Upper lobe of right lung (tissue), 1 donor: ENCODE data around the gene ALK. TPM values are rescaled to one million over a fixed set of nuclear protein-coding genes. Genes with fewer than 3 reads are reported as not detected.

Experiments used
- ATAC-seq: fragments of 200-7000 bp; cut with Tn5 transposase; one replicate; pipeline ENCODE4 v1.9.1; 2020; ENCODE audit warnings: mild to moderate bottlenecking, moderate library complexity
- DNase-seq: peaks from one replicate; pipeline ENCODE4 v3.0.0-alpha.2; 2020
- H3K27ac ChIP-seq: fragments of 200-600 bp; one replicate; pipeline ENCODE4 v1.8.0; 2022
- H3K27me3 ChIP-seq: fragments of 200-600 bp; one replicate; pipeline ENCODE4 v1.8.0; 2022; ENCODE audit warnings: mild to moderate bottlenecking
- H3K36me3 ChIP-seq: fragments of 200-600 bp; one replicate; pipeline ENCODE4 v1.8.0; 2022
- H3K4me1 ChIP-seq: fragments of 200-600 bp; one replicate; pipeline ENCODE4 v1.8.0; 2022
- H3K4me3 ChIP-seq: fragments of 200-600 bp; one replicate; pipeline ENCODE4 v1.8.0; 2022; ENCODE audit warnings: mild to moderate bottlenecking
- H3K9me3 ChIP-seq: fragments of 200-600 bp; one replicate; pipeline ENCODE4 v1.8.0; 2022
- CTCF ChIP-seq: fragments of 200-600 bp; IDR thresholded peaks from one replicate; pipeline ENCODE4 v1.8.0; 2022; ENCODE audit warnings: antibody characterized with exemption
- intact Hi-C: fragments of 100-400 bp; cut with DNase I; formaldehyde crosslinking; loops from one replicate; pipeline ENCODE4 v1.11.0; 2022
- total RNA-seq: library from RNA; stranded (reverse); fragmentation: NEBNext Ultra II Directional; extraction: Animal tissue kit (Norgen Biotek cat#: 25700); gene quantifications from one replicate; pipeline ENCODE4 v1.2.1, GENCODE V29; 2021
- donor health status: DM: no; HTN: yes; CAD: no; lungs with severe emphysema.

ALK gene
- total RNA-seq, 1 donor from 2014 or later: not detected

DNA sequence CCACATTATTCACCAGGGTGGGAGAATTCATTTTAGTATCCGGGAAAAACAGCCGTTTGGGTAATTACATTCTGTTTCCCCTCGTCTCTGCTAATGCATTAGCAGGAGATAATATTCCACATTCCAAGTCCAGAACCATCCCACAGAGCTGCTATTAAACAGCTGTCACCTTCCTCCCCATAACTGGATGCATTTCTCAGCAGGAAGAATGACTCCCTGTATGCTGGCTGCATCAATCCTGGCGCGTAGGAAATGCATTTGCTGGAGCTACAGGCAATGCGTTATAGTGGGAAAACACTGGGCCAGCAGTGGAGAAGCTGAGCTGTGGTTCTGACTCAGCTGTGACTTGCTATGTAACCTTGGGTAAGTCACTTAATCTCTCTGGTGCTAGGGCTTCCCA, 560.2 kb downstream of the ALK start:
- Histone ChIP-seq H3K27ac (no peak overlapping the region), H3K9me3 (no peaks in the 10 kb centered on the region), H3K27me3 (no peaks in the 10 kb centered on the region), H3K36me3 (no peaks in the 10 kb centered on the region), H3K4me3 (no peak overlapping the region), H3K4me1 (no peaks in the 10 kb centered on the region)
- TF ChIP-seq CTCF: no peak
- no peak for DNase-seq
- ATAC-seq: no peak
- intact Hi-C loops: no loop called here

GRCh38 chr2:29360016-29360784, 561.2 kb downstream of the ALK start:
- DNase-seq (no peak), ATAC-seq (no peak)
- intact Hi-C loops: no loop called here
- no peak overlapping the region for H3K4me3 ChIP-seq
- no peak overlapping the region for H3K27ac ChIP-seq
- no peaks in the 10 kb centered on the region for H3K27me3 ChIP-seq
- no peaks in the 10 kb centered on the region for H3K4me1 ChIP-seq
- no peaks in the 10 kb centered on the region for H3K9me3 ChIP-seq
- no peaks in the 10 kb centered on the region for H3K36me3 ChIP-seq
- TF ChIP-seq CTCF: no peak

DNA sequence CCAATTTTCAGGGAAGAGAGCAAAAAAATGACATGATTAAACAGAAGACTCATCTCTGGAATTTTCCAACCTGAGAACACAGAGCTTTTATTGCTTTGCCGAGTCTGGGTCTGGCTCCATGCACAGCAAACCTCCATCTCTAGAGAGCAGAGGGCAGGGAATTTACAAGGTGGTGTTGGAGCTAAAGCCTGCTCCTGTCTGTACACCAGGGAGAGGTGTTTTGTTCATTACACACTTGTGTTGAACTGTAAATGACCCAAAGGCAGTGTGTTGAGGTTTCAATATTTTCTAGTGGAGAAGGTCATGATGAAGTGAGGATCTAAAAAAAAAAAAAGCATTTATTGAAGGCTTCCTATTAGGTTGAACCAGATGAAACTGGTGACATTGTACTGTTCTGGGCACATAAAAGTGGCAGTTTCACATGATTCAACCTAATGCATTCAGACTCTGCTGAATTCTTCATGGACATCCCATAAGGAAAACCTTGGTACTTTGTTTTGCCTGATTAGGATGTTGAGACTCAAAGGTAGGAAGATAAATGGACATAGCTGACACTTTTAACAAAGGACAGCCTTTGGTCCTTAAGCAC, 567.9 kb downstream of the ALK start:
- H3K9me3 ChIP-seq: no peaks in the 10 kb centered on the region
- no peak for TF ChIP-seq CTCF
- no peak overlapping the region for H3K4me3 ChIP-seq
- no peaks in the 10 kb centered on the region for H3K4me1 ChIP-seq
- H3K27me3 ChIP-seq: no peaks in the 10 kb centered on the region
- ATAC-seq (no peak), DNase-seq (no peak)
- intact Hi-C loops: no loop called here
- H3K27ac ChIP-seq: no peak overlapping the region
- no peaks in the 10 kb centered on the region for H3K36me3 ChIP-seq

DNA sequence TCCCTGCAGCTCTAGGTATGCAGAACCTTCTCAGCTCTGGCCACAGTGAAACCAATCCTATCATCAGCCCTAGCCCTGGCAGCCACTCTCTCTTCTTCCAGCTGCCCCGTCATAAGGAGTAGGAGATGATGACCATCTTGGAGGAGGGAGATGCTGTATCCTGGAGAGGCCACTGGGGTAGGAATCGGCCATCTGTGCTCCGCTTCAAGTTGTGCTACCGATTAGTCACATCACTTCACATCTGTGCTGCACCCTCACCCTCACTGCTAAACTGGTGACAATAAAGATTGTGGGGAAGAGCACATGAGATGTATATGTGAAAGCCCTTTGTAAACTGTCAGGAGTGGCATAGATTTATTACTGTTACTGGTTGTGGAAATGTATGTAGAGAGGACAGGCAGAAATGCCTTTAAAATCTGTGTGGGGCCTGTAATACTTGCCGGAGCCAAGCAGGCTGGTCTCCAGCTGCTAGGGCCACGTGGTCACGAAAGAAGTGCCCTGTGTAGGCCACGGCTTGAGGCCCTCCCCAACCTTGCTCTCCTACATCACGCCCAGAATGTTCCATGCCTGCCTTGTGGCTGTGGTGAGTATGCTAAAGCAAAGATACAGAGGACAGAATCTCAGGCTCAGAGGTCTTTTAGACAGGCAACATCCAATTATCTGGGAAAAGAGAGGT, 569.3 kb downstream of the ALK start:
- Histone ChIP-seq H3K36me3 (no peaks in the 10 kb centered on the region), H3K27me3 (no peaks in the 10 kb centered on the region), H3K9me3 (no peaks in the 10 kb centered on the region), H3K27ac (no peak overlapping the region), H3K4me3 (no peak overlapping the region), H3K4me1 (no peaks in the 10 kb centered on the region)
- ATAC-seq (no peak), DNase-seq (no peak)
- intact Hi-C loops: no loop called here
- TF ChIP-seq CTCF: no peak

DNA sequence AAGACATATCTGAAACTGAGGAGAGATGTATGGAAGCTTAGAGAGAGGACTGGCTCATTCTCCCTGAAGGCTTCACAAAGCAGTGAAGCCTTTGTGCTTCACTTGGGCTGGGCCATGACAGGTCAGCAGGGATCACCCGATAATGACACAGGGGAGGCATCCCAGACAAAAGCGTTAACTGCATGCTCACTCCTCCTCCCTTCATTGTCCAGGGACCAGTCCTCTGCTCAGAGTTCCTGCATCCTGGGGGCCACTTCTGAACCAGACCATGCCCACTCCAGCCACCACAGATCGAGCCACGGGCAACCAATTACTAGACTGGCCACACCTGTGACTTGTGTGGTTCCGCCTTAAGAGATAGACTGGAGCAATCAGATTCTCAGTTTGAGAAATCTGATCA, 570.1 kb downstream of the ALK start:
- Histone ChIP-seq H3K4me1 (no peaks in the 10 kb centered on the region), H3K27me3 (no peaks in the 10 kb centered on the region), H3K27ac (no peak overlapping the region), H3K9me3 (no peaks in the 10 kb centered on the region), H3K4me3 (no peak overlapping the region), H3K36me3 (no peaks in the 10 kb centered on the region)
- intact Hi-C loops: no loop called here
- DNase-seq: no peak
- ATAC-seq: no peak
- no peak for TF ChIP-seq CTCF
